T-cell (primary cell): Measurements from ENCODE around the gene OVCH2. TPM values are rescaled to one million over a fixed set of nuclear protein-coding genes. Genes with fewer than 3 reads are reported as not detected.
"Not testable (repeated sequence)": the region's sequence is repeated elsewhere in the genome, so short reads cannot be mapped to it uniquely, and the experiment has no call there.

Source experiments
- ATAC-seq, 4 experiments: fragments of 200-7000 bp in 3 of 4; fragments of 150-1000 bp in 1 of 4; cut with Tn5 transposase; replicated peaks in 1 of 4; 1 replicate in 3 of 4; 2 replicates in 1 of 4; pipeline ENCODE4 v1.10.0; 2021; ENCODE audit warnings: moderate library complexity in 3 of 4, mild to moderate bottlenecking in 2 of 4, moderate number of reproducible peaks in 1 of 4
- CTCF ChIA-PET, 2 donors: fragments of 300-600 bp; sonication (Branson Sonifier 250); formaldehyde crosslinking; loops; one replicate each; lab custom pipeline; 2022; ENCODE audit warnings: antibody characterized with exemption in 2 of 2; lab: Charles Lee
- POLR2A ChIA-PET, 2 donors: fragments of 300-600 bp; sonication (Branson Sonifier 250); formaldehyde crosslinking; loops; one replicate each; lab custom pipeline; 2022; ENCODE audit warnings: antibody characterized with exemption in 2 of 2; lab: Charles Lee
- DNase-seq, 35 experiments: peaks; one replicate each; pipeline versions ENCODE4 v3.0.0 to v3.0.0-alpha.2; 2013 to 2023
- H3K27ac ChIP-seq: one replicate; pipeline ENCODE4 v1.5.1; 2013; ENCODE audit warnings: low read length
- H3K27me3 ChIP-seq, 2 experiments: replicated peaks in 1 of 2; 1 replicate in 1 of 2; 2 replicates in 1 of 2; pipeline versions ENCODE4 v1.6.1 to v1.7.0; 2013; ENCODE audit warnings: low read length in 1 of 2, mixed read lengths in 1 of 2; ENCODE audit not compliant: control insufficient read depth in 2 of 2, insufficient read depth in 2 of 2; ENCODE audit errors: extremely low read depth in 1 of 2
- H3K36me3 ChIP-seq, 2 donors: 1 replicate in 1 of 2; 2 replicates in 1 of 2; pipeline versions ENCODE4 v1.6.1 to v1.7.0; 2013; ENCODE audit warnings: low read length in 1 of 2; ENCODE audit not compliant: control insufficient read depth in 2 of 2, insufficient read depth in 1 of 2; ENCODE audit errors: extremely low read depth in 1 of 2
- H3K4me1 ChIP-seq, 2 experiments: 1 replicate in 1 of 2; 2 replicates in 1 of 2; pipeline versions ENCODE4 v1.6.1 to v1.7.0; 2013; ENCODE audit warnings: low read length in 2 of 2, mixed read lengths in 1 of 2; ENCODE audit not compliant: insufficient read depth in 2 of 2, control insufficient read depth in 1 of 2; ENCODE audit errors: extremely low read depth in 1 of 2
- H3K4me3 ChIP-seq, 2 donors: 1 replicate in 1 of 2; 2 replicates in 1 of 2; pipeline versions ENCODE4 v1.5.1 to v1.7.0; 2013; ENCODE audit warnings: mild to moderate bottlenecking in 2 of 2, low read length in 1 of 2, moderate library complexity in 1 of 2; ENCODE audit not compliant: control insufficient read depth in 1 of 2; ENCODE audit errors: extremely low read depth in 1 of 2
- H3K9me3 ChIP-seq: 2 replicates; pipeline ENCODE4 v1.7.0; 2013
- H3K27ac Mint-ChIP-seq, 2 donors: one replicate each; pipeline ENCODE4 v1.8.0; 2020 to 2021; ENCODE audit warnings: mild to moderate bottlenecking in 2 of 2, mixed read lengths in 2 of 2
- H3K27me3 Mint-ChIP-seq, 2 donors: one replicate each; pipeline ENCODE4 v1.8.0; 2021 to 2022; ENCODE audit warnings: mixed read lengths in 2 of 2
- H3K36me3 Mint-ChIP-seq: one replicate; pipeline ENCODE4 v1.8.0; 2021; ENCODE audit warnings: mixed read lengths
- H3K4me1 Mint-ChIP-seq, 3 donors: one replicate each; pipeline ENCODE4 v1.8.0; 2020 to 2022; ENCODE audit warnings: mixed read lengths in 3 of 3, mild to moderate bottlenecking in 1 of 3
- H3K4me3 Mint-ChIP-seq, 3 donors: one replicate each; pipeline ENCODE4 v1.8.0; 2020 to 2022; ENCODE audit warnings: mild to moderate bottlenecking in 3 of 3, mixed read lengths in 3 of 3, moderate library complexity in 3 of 3
- H3K9me3 Mint-ChIP-seq, 3 donors: one replicate each; pipeline ENCODE4 v1.8.0; 2020 to 2022; ENCODE audit warnings: mixed read lengths in 3 of 3
- WGBS: methylation state at CpG from one replicate; pipeline ENCODE4 v1.1.5; 2013; ENCODE audit warnings: missing lambda C conversion rate; ENCODE audit not compliant: insufficient coverage; 5-methylcytosine and 5-hydroxymethylcytosine counted together
- total RNA-seq, 35 experiments: library from RNA in 6 of 35; stranded (reverse) in 6 of 35; fragments of 120-200 nt in 1 of 35; gene quantifications; one replicate each; pipeline versions ENCODE4 v1.2.1 to v1.2.4 and lab custom pipeline; 2013 to 2026

Gene OVCH2, protein sequence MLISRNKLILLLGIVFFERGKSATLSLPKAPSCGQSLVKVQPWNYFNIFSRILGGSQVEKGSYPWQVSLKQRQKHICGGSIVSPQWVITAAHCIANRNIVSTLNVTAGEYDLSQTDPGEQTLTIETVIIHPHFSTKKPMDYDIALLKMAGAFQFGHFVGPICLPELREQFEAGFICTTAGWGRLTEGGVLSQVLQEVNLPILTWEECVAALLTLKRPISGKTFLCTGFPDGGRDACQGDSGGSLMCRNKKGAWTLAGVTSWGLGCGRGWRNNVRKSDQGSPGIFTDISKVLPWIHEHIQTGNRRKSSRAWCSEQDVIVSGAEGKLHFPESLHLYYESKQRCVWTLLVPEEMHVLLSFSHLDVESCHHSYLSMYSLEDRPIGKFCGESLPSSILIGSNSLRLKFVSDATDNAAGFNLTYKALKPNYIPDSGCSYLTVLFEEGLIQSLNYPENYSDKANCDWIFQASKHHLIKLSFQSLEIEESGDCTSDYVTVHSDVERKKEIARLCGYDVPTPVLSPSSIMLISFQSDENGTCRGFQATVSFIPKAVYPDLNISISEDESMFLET
- total RNA-seq (not detected), total RNA-seq (lab: John Stamatoyannopoulos, UW) (0 to 0.13 (median 0) reads per million in 29 experiments)
- not detected for total RNA-seq (2013)

DNA sequence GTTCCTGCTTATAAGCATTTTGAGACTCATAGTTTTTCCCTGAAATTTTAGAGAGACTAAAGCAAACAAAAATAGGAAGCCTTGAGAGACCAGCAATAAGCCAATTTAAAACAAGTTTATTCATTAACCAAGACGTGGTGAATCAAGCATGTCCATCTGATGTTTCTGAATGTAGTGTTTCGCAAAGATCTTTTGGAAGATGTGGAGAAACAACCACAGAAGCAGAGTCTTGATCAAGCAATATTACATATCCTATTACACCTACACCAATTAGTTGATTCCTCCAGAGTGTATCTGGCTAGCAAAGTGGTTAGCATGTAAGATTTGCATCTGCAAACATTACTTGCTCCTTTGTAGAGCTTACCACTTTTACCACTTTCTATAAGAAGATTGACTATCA is at the start of gene OVCH2:
TSS of gene OVCH2 (minus strand) at position 101 of the 400 bp plus-strand sequence. CDS start at position 18, 83 bp downstream.
- Mint-ChIP-seq H3K4me3 (no peak within 1 kb of the TSS), H3K36me3 (no peaks in the 10 kb centered on the region), H3K27me3 (peaks cover 20 to 37% of the 10 kb centered on the region in 2 donors), H3K27ac (no peak within 1 kb of the TSS), H3K9me3 (peaks cover 0 to 3% (median 0%) of the 10 kb centered on the region in 3 donors), H3K4me1 (no peaks in the 10 kb centered on the region)
- H3K27me3 ChIP-seq, result peaks cover 0 to under 1% of the 10 kb centered on the region in 2 experiments
- no peak for DNase-seq
- CTCF ChIA-PET, result no interaction called here
- POLR2A ChIA-PET, result no interaction called here
- no peaks in the 10 kb centered on the region for H3K4me1 ChIP-seq
- H3K9me3 ChIP-seq, result no peaks in the 10 kb centered on the region
- ATAC-seq, result no peak
- no CpG with 5 or more reads among the region's 2 CpGs for WGBS
- H3K4me3 ChIP-seq, result no peak within 1 kb of the TSS
- H3K36me3 ChIP-seq, result no peaks in the 10 kb centered on the region
- no peak within 1 kb of the TSS for H3K27ac ChIP-seq

DNA sequence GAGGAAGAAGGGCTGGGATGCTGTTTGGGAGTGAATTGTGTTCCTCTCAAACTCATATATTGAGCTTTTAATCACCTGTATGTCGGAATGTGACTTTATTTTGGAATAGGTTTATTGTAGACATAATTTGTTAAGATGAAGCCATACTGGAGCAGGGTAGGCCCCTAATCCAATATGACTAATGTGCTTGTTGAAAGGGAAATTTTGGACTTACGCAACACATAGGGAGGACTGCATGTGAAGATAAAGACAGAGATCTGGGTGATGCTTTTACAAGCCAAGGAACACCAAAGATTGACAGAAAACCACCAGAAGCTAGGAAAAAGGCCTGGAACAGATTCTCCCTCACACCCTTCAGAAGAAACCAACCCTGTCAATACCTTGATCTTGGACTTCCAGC is 43.2 kb upstream of the OVCH2 start:
- DNase-seq (no peak), ATAC-seq (no peak)
- no peaks in the 10 kb centered on the region for H3K27me3 ChIP-seq
- no peak overlapping the region for H3K27ac Mint-ChIP-seq
- H3K36me3 Mint-ChIP-seq, result no peaks in the 10 kb centered on the region
- H3K9me3 ChIP-seq, result no peaks in the 10 kb centered on the region
- ChIA-PET POLR2A (no interaction called here), CTCF (no interaction called here)
- WGBS, result 100% methylated on average over 1 of the region's 2 CpGs
- no peaks in the 10 kb centered on the region for H3K4me1 ChIP-seq
- H3K27ac ChIP-seq, result no peak overlapping the region
- peaks cover 0 to 10% of the 10 kb centered on the region in 2 donors for H3K27me3 Mint-ChIP-seq
- H3K36me3 ChIP-seq, result no peaks in the 10 kb centered on the region
- peaks cover 0 to 3% (median 0%) of the 10 kb centered on the region in 3 donors for H3K4me1 Mint-ChIP-seq
- H3K4me3 Mint-ChIP-seq, result no peak overlapping the region
- H3K9me3 Mint-ChIP-seq, result no peaks in the 10 kb centered on the region
- no peak overlapping the region for H3K4me3 ChIP-seq

DNA sequence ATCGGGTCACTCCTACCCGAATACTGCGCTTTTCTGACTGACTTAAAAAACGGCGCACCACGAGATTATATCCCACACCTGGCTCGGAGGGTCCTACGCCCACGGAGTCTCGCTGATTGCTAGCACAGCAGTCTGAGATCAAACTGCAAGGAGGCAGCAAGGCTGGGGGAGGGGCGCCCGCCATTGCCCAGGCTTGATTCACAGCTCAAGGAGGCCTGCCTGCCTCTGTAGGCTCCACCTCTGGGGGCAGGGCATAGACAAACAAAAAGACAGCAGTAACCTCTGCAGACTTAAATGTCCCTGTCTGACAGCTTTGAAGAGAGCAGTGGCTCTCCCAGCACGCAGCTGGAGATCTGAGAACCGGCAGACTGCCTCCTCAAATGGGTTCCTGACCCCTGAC is 28.5 kb upstream of the OVCH2 start:
- H3K27me3 ChIP-seq, H3K4me1 Mint-ChIP-seq, H3K27ac ChIP-seq, H3K9me3 ChIP-seq, CTCF ChIA-PET, H3K36me3 ChIP-seq, H3K36me3 Mint-ChIP-seq, H3K4me3 ChIP-seq, H3K4me1 ChIP-seq, H3K9me3 Mint-ChIP-seq, DNase-seq, ATAC-seq, H3K27ac Mint-ChIP-seq, POLR2A ChIA-PET, H3K4me3 Mint-ChIP-seq: not testable (repeated sequence)
- peaks cover 20% of the 10 kb centered on the region in 2 donors for H3K27me3 Mint-ChIP-seq
- WGBS, result 100% methylated on average over 2 of the region's 14 CpGs

DNA sequence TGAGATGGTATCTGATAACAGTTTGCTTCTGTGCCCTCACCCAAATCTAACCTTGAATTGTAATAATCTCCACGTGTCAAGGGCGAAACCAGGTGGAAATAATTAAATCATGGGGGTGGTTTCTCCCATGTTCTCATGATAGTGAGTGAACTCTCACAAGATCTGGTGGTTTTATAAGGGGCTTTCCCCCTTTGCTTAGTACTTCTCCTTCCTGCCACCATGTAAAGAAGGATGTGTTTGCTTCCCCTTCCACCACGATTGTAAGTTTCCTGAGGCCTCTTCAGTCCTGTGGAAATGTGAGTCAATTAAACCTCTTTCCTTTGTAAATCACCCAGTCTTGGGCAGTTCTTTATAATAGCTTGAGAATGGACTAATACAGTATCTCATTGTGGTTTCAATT is 8.5 kb upstream of the OVCH2 start:
- no CpG with 5 or more reads among the region's 3 CpGs for WGBS
- ATAC-seq, result no peak
- DNase-seq, result no peak
- CTCF ChIA-PET, result no interaction called here
- H3K9me3 ChIP-seq, result no peaks in the 10 kb centered on the region
- Mint-ChIP-seq H3K4me1 (no peaks in the 10 kb centered on the region), H3K27ac (no peak overlapping the region), H3K27me3 (peaks cover 9 to 23% of the 10 kb centered on the region in 2 donors), H3K9me3 (peaks cover 0 to 6% (median 3%) of the 10 kb centered on the region in 3 donors), H3K4me3 (no peak overlapping the region), H3K36me3 (no peaks in the 10 kb centered on the region)
- POLR2A ChIA-PET, result no interaction called here
- no peaks in the 10 kb centered on the region for H3K27me3 ChIP-seq
- H3K4me3 ChIP-seq, result no peak overlapping the region
- no peaks in the 10 kb centered on the region for H3K36me3 ChIP-seq
- H3K4me1 ChIP-seq, result no peaks in the 10 kb centered on the region
- no peak overlapping the region for H3K27ac ChIP-seq

DNA sequence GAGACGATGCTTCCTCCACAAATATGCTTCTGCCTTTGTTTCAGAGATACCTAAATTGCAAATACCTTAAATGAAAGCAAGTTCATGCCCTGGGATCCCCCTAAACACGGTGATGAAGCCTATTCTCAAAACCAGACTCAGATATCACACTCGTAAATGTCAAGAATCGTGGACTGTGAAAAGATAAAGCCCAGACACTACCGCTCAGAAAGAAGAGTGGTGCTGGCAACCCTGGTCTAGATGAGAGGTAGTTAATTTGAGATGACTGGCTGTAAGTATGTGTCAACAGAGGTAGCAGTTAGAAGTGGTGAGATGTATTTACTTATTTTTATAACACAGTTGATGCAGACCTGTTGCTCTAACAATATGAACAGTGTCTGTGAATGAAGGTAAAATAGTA is 2.5 kb downstream of the OVCH2 start:
- no peak overlapping the region for H3K4me3 Mint-ChIP-seq
- Histone ChIP-seq H3K27ac (no peak overlapping the region), H3K27me3 (peaks cover 3 to 6% of the 10 kb centered on the region in 2 experiments), H3K9me3 (no peaks in the 10 kb centered on the region), H3K4me3 (no peak overlapping the region), H3K4me1 (no peaks in the 10 kb centered on the region), H3K36me3 (no peaks in the 10 kb centered on the region)
- no peaks in the 10 kb centered on the region for H3K9me3 Mint-ChIP-seq
- H3K4me1 Mint-ChIP-seq, result no peaks in the 10 kb centered on the region
- H3K36me3 Mint-ChIP-seq, result no peaks in the 10 kb centered on the region
- DNase-seq (no peak), ATAC-seq (no peak)
- CTCF ChIA-PET, result no interaction called here
- H3K27me3 Mint-ChIP-seq, result peaks cover 14 to 38% of the 10 kb centered on the region in 2 donors
- POLR2A ChIA-PET, result no interaction called here
- 75% methylated on average over 5 of the region's 5 CpGs for WGBS
- no peak overlapping the region for H3K27ac Mint-ChIP-seq

DNA sequence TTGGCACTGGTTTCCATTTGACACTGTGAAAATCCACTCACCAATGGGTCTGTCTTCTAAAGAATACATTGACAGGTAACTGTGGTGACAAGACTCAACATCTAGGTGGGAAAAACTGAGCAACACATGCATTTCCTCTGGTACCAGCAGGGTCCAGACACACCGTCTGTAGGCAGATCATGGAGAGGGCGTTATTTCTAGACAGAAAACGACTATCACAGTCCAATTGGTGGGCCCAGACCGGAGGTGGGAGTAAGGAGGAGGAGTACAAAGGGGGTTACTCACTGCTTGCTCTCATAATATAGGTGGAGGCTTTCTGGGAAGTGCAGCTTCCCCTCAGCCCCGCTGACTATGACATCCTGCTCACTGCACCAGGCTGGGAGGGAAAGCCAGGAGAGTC is 9.9 kb downstream of the OVCH2 start:
- CTCF ChIA-PET, result no interaction called here
- DNase-seq, result no peak
- H3K9me3 ChIP-seq, result no peaks in the 10 kb centered on the region
- H3K4me1 Mint-ChIP-seq, result no peaks in the 10 kb centered on the region
- POLR2A ChIA-PET, result no interaction called here
- no peak overlapping the region for H3K4me3 ChIP-seq
- 53% methylated on average over 2 of the region's 5 CpGs for WGBS
- peaks cover 8 to 9% of the 10 kb centered on the region in 2 experiments for H3K27me3 ChIP-seq
- no peak for ATAC-seq
- H3K27ac Mint-ChIP-seq, result no peak overlapping the region
- no peaks in the 10 kb centered on the region for H3K36me3 ChIP-seq
- peaks cover 33 to 39% of the 10 kb centered on the region in 2 donors for H3K27me3 Mint-ChIP-seq
- no peak overlapping the region for H3K27ac ChIP-seq
- peaks cover 0 to 3% of the 10 kb centered on the region in 2 experiments for H3K4me1 ChIP-seq
- H3K9me3 Mint-ChIP-seq, result no peaks in the 10 kb centered on the region
- no peaks in the 10 kb centered on the region for H3K36me3 Mint-ChIP-seq
- no peak overlapping the region for H3K4me3 Mint-ChIP-seq
